ENCODE data around the gene PTPN9. TPM values are rescaled to one million over a fixed set of nuclear protein-coding genes. Genes with fewer than 3 reads are reported as not detected.

The PTPN9 gene
- total RNA-seq, 1 donor from 2014 or later, result 42.0 TPM

DNA sequence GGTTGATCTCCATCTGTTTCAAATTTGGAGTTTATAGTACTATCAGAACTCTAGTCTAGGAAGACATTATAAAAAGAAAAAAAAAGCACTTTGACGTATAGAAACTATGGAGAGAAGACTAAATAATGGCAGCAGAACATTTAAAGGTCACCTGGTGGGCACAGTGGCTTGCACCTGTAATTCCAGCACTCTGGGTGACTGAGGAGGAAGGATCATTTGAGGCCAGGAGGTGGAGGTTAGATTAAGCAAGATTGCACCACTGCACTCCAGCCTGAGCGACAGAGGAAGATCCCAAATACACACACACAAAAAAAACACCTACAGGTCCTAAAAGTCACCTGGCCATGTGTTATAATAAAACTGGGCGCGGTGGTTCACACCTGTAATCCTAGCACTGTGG lies 141.4 kb downstream of the PTPN9 start:
- TF ChIP-seq, protein P1, sequence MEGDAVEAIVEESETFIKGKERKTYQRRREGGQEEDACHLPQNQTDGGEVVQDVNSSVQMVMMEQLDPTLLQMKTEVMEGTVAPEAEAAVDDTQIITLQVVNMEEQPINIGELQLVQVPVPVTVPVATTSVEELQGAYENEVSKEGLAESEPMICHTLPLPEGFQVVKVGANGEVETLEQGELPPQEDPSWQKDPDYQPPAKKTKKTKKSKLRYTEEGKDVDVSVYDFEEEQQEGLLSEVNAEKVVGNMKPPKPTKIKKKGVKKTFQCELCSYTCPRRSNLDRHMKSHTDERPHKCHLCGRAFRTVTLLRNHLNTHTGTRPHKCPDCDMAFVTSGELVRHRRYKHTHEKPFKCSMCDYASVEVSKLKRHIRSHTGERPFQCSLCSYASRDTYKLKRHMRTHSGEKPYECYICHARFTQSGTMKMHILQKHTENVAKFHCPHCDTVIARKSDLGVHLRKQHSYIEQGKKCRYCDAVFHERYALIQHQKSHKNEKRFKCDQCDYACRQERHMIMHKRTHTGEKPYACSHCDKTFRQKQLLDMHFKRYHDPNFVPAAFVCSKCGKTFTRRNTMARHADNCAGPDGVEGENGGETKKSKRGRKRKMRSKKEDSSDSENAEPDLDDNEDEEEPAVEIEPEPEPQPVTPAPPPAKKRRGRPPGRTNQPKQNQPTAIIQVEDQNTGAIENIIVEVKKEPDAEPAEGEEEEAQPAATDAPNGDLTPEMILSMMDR (conservative IDR thresholded peaks at IDR 0.05), result no peak
- Mint-ChIP-seq H3K36me3 (ENCODE audit: low read depth) (peaks cover 12% of the 10 kb centered on the region), H3K4me3 (no peak overlapping the region), H3K27ac (ENCODE audit: unreplicated experiment) (no peak overlapping the region), H3K27me3 (ENCODE audit: low read depth) (no peaks in the 10 kb centered on the region), H3K4me1 (no peaks in the 10 kb centered on the region), H3K9me3 (peaks cover 3% of the 10 kb centered on the region)
- no peak for DNase-seq (ENCODE audit: low read depth, low spot score)

DNA sequence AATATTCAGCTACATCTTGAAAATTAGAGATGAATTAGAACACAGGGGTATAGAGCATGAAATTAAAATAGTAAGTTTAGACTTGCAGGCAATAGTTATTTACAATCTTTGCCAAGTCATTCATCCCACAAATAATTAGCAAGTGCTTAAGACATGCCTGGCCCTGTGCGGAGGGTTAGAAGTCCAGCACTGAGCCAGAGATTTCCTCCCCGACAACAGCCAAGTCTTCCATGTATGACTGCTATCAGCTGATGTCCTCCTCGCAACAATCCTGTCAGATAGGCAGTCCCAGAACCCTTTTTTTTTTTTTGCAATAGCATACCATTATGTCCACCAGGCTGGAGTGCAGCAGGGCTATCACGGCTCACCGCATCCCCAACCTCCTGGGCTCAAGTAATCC lies 142.2 kb downstream of the PTPN9 start:
- Mint-ChIP-seq H3K36me3 (ENCODE audit: low read depth) (peaks cover 12% of the 10 kb centered on the region), H3K4me3 (no peak overlapping the region), H3K27ac (ENCODE audit: unreplicated experiment) (no peak overlapping the region), H3K27me3 (ENCODE audit: low read depth) (no peaks in the 10 kb centered on the region), H3K9me3 (peaks cover 3% of the 10 kb centered on the region), H3K4me1 (no peaks in the 10 kb centered on the region)
- no peak for DNase-seq (ENCODE audit: low read depth, low spot score)
- TF ChIP-seq, protein P1 (conservative IDR thresholded peaks at IDR 0.05), result no peak

DNA sequence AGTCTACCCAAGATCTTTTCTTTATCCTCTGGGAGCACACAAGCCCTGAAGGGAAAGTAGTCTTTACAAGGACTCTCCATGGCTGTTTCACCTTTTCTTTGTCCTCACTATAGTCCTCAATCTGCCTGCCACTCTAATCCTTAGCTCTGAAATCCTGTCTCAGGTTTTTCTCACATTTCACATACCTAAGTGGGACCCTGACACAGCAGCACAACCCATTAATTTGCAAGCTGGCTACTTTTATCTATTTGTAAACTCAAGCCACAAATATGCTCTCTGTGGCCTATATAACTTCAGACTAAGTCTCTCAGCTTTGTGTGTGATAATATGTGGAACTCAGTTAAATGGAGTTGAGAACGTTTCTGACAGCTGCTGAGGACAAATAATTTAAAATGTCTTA lies 147.4 kb downstream of the PTPN9 start:
- DNase-seq (ENCODE audit: low read depth, low spot score), result no peak
- TF ChIP-seq, protein P1 (conservative IDR thresholded peaks at IDR 0.05), result no peak
- Mint-ChIP-seq H3K9me3 (no peaks in the 10 kb centered on the region), H3K4me3 (no peak overlapping the region), H3K27me3 (ENCODE audit: low read depth) (no peaks in the 10 kb centered on the region), H3K4me1 (no peaks in the 10 kb centered on the region), H3K27ac (ENCODE audit: unreplicated experiment) (no peak overlapping the region), H3K36me3 (ENCODE audit: low read depth) (peaks cover 9% of the 10 kb centered on the region)

DNA sequence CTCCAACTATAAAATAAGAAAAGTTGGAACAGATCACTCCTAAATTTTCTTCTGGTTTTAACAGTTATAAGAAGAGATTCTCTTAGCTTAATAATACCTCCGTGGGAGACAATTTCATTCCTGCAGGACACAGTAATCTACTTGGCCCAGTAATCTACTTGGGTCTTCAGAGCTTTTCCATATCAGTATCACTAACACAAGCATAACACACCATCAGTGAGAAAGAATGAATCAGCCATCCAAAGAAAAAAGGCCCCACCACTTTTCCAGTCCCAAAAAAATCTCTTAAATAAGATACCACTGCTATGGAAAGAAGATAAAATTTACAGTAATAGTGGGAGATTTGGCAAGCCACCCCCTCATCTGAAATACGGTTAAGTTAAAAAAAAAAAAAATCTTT lies 147.8 kb downstream of the PTPN9 start:
- H3K27me3 Mint-ChIP-seq (ENCODE audit: low read depth), result no peaks in the 10 kb centered on the region
- H3K4me1 Mint-ChIP-seq, result no peaks in the 10 kb centered on the region
- no peak overlapping the region for H3K27ac Mint-ChIP-seq (ENCODE audit: unreplicated experiment)

DNA sequence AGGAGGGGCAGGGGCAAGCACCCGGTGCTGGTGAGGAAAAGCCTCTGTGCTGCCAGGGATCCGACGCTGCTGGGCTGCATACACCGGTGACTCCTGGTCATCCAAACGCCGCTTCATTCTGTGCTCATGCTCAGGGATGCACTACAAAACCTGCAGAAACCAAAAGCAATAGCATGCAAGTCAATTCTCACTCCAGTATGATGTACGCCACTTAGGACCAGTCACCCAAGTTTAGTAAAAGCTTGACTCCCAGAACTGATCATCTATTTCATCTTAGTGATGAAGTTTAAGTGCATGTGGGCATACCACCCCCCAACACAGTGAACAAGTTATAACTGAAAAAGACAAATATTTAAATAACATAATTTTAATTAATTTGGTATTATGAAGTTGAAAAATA lies 148.9 kb downstream of the PTPN9 start:
- peaks cover 7% of the 10 kb centered on the region for H3K36me3 Mint-ChIP-seq (ENCODE audit: low read depth)
- H3K27ac Mint-ChIP-seq (ENCODE audit: unreplicated experiment), result no peak overlapping the region
- no peaks in the 10 kb centered on the region for H3K4me1 Mint-ChIP-seq
- H3K9me3 Mint-ChIP-seq, result no peaks in the 10 kb centered on the region
- DNase-seq (ENCODE audit: low read depth, low spot score), result no peak
- TF ChIP-seq, protein P1 (conservative IDR thresholded peaks at IDR 0.05), result no peak
- H3K27me3 Mint-ChIP-seq (ENCODE audit: low read depth), result no peaks in the 10 kb centered on the region
- no peak overlapping the region for H3K4me3 Mint-ChIP-seq

More for the DNA sequence above, 147.8 kb downstream of the PTPN9 start:
- H3K36me3 Mint-ChIP-seq (ENCODE audit: low read depth), result peaks cover 11% of the 10 kb centered on the region
- DNase-seq (ENCODE audit: low read depth, low spot score), result no peak
- no peak overlapping the region for H3K4me3 Mint-ChIP-seq
- TF ChIP-seq, protein P1 (conservative IDR thresholded peaks at IDR 0.05), result no peak
- H3K9me3 Mint-ChIP-seq, result no peaks in the 10 kb centered on the region

DNA sequence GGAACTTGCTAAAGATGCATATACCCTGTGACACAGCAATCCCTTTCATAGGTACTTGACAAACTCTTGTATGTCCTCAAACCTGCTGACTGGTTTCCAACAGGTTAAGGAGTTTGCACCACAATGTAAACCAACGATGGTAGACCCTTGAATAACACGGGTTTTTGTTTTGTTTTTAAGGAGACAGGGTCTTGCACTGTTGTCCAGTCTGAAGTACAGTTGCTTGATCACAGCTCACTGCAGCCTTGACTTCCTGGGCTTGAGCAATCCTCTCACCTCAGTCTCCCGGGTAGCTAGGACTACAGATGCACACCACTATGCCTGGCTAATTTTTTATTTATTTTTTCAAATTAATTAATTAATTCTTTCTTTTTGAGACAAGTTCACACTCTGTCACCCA lies 151.0 kb downstream of the PTPN9 start:
- no peaks in the 10 kb centered on the region for H3K27me3 Mint-ChIP-seq (ENCODE audit: low read depth)
- peaks cover 7% of the 10 kb centered on the region for H3K36me3 Mint-ChIP-seq (ENCODE audit: low read depth)
- no peak overlapping the region for H3K27ac Mint-ChIP-seq (ENCODE audit: unreplicated experiment)
- no peak for DNase-seq (ENCODE audit: low read depth, low spot score)
- TF ChIP-seq, protein P1 (conservative IDR thresholded peaks at IDR 0.05), result no peak
- H3K9me3 Mint-ChIP-seq, result no peaks in the 10 kb centered on the region
- no peaks in the 10 kb centered on the region for H3K4me1 Mint-ChIP-seq
- H3K4me3 Mint-ChIP-seq, result no peak overlapping the region

Measured in neural crest cell (in vitro differentiated cells).